H1 (cell line): ENCODE results near the gene SESN1. TPM values are rescaled to one million over a fixed set of nuclear protein-coding genes. Genes with fewer than 3 reads are reported as not detected.
A peak's percentile ranks its signal among the peaks of the same experiment; 100 is the strongest.

Experiments
- CTCF ChIA-PET: fragments of 300-600 bp; sonication (Branson Sonifier 250); formaldehyde crosslinking; loops from one replicate; lab custom pipeline; 2021; ENCODE audit not compliant: partially characterized antibody; lab: Charles Lee
- POLR2A ChIA-PET: fragments of 300-600 bp; sonication (Branson Sonifier 250); formaldehyde crosslinking; loops from one replicate; lab custom pipeline; 2021; ENCODE audit warnings: inconsistent platforms; ENCODE audit not compliant: partially characterized antibody; lab: Charles Lee
- DNase-seq, 2 experiments: peaks; one replicate each; pipeline versions ENCODE4 v3.0.0 to v3.0.0-alpha.2; 2010 to 2022; ENCODE audit warnings: low spot score in 2 of 2, low read depth in 1 of 2, mixed read lengths in 1 of 2
- FAIRE-seq: peaks from 2 replicates; lab custom pipeline; 2011; peaks lifted over from hg19 to GRCh38; lab: Jason Lieb, UNC
- H2AFZ ChIP-seq: 2 replicates; pipeline ENCODE4 v1.8.1; 2012; ENCODE audit warnings: low read length, inconsistent platforms
- H2AK5ac ChIP-seq: 2 replicates; pipeline ENCODE4 v1.6.1; 2013; ENCODE audit warnings: low read depth, low read length
- H2BK120ac ChIP-seq: replicated peaks from 2 replicates; pipeline ENCODE3; 2013; ENCODE audit warnings: low read depth, low read length, inconsistent platforms
- H2BK12ac ChIP-seq: 2 replicates; pipeline ENCODE4 v1.6.1; 2013; ENCODE audit warnings: low read depth, low read length
- H2BK15ac ChIP-seq: 2 replicates; pipeline ENCODE4 v1.6.1; 2013; ENCODE audit warnings: low read length
- H2BK20ac ChIP-seq: 2 replicates; pipeline ENCODE4 v1.6.1; 2013; ENCODE audit warnings: low read length
- H2BK5ac ChIP-seq: 2 replicates; pipeline ENCODE4 v1.6.1; 2013; ENCODE audit warnings: low read depth, low read length
- H3K14ac ChIP-seq: 2 replicates; pipeline ENCODE4 v1.6.1; 2013; ENCODE audit warnings: inconsistent platforms; ENCODE audit not compliant: insufficient read length
- H3K18ac ChIP-seq: 2 replicates; pipeline ENCODE4 v1.6.1; 2013; ENCODE audit warnings: low read length; ENCODE audit errors: extremely low read depth
- H3K23ac ChIP-seq: 2 replicates; pipeline ENCODE4 v1.6.1; 2013; ENCODE audit warnings: inconsistent platforms; ENCODE audit not compliant: insufficient read length
- H3K23me2 ChIP-seq: 2 replicates; pipeline ENCODE4 v1.6.1; 2013; ENCODE audit warnings: low read depth, low read length
- H3K27ac ChIP-seq: 2 replicates; pipeline ENCODE4 v1.6.1; 2011; ENCODE audit warnings: low read depth, low read length, inconsistent platforms
- H3K27me3 ChIP-seq, 4 experiments: replicated peaks in 1 of 4; 1 replicate in 1 of 4; 2 replicates in 3 of 4; pipeline versions ENCODE4 v1.6.1 to v1.8.1; 2011 to 2013; ENCODE audit warnings: low read length in 3 of 4, mild to moderate bottlenecking in 3 of 4, inconsistent platforms in 2 of 4, mixed read lengths in 2 of 4, moderate library complexity in 1 of 4; ENCODE audit not compliant: control insufficient read depth in 3 of 4, insufficient read depth in 3 of 4; ENCODE audit errors: extremely low read depth in 1 of 4
- H3K36me3 ChIP-seq, 4 experiments: 2 replicates each; pipeline versions ENCODE4 v1.6.1 to v1.8.1; 2011 to 2013; ENCODE audit warnings: mild to moderate bottlenecking in 4 of 4, low read length in 3 of 4, moderate library complexity in 2 of 4, control low read depth in 1 of 4, inconsistent platforms in 1 of 4; ENCODE audit not compliant: insufficient read depth in 4 of 4, control insufficient read depth in 2 of 4
- H3K4ac ChIP-seq: replicated peaks from 2 replicates; pipeline ENCODE3; 2013; ENCODE audit warnings: low read length, low read depth, mixed read lengths, inconsistent platforms; ENCODE audit not compliant: insufficient read length
- H3K4me1 ChIP-seq, 4 experiments: replicated peaks in 1 of 4; 1 replicate in 1 of 4; 2 replicates in 3 of 4; pipeline versions ENCODE4 v1.6.1 to v1.8.1; 2011 to 2013; ENCODE audit warnings: low read length in 3 of 4, inconsistent platforms in 2 of 4, mixed read lengths in 1 of 4; ENCODE audit not compliant: insufficient read depth in 4 of 4, control insufficient read depth in 3 of 4
- H3K4me2 ChIP-seq, 2 experiments: 2 replicates each; pipeline versions ENCODE4 v1.6.1 to v1.8.1; 2011 to 2013; ENCODE audit warnings: low read depth in 2 of 2, low read length in 2 of 2, control low read depth in 1 of 2, inconsistent platforms in 1 of 2, mild to moderate bottlenecking in 1 of 2; ENCODE audit not compliant: insufficient read depth in 1 of 2
- H3K4me3 ChIP-seq, 4 experiments: fragments of 200-600, 300-600 bp in 1 of 4; sonication (generic), shearing (Covaris generic), sonication (Bioruptor Twin) in 1 of 4; 2 replicates each; pipeline versions ENCODE4 v1.5.1 to v1.8.1; 2011 to 2016; ENCODE audit warnings: low read length in 4 of 4, low read depth in 3 of 4, control low read depth in 2 of 4, inconsistent platforms in 2 of 4, mild to moderate bottlenecking in 2 of 4, mixed read lengths in 1 of 4, moderate library complexity in 1 of 4; ENCODE audit not compliant: insufficient read depth in 2 of 4; ENCODE audit errors: extremely low read depth in 1 of 4
- H3K56ac ChIP-seq: replicated peaks from 2 replicates; pipeline ENCODE3; 2013; ENCODE audit warnings: low read depth, mild to moderate bottlenecking, mixed read lengths, low read length, inconsistent platforms; ENCODE audit not compliant: insufficient read length
- H3K79me1 ChIP-seq: 2 replicates; pipeline ENCODE4 v1.6.1; 2013; ENCODE audit warnings: low read depth, low read length, control low read depth
- H3K79me2 ChIP-seq, 2 experiments: 2 replicates each; pipeline versions ENCODE4 v1.6.1 to v1.8.1; 2012 to 2013; ENCODE audit warnings: low read length in 2 of 2, mild to moderate bottlenecking in 2 of 2, inconsistent platforms in 1 of 2; ENCODE audit not compliant: insufficient read depth in 2 of 2, control insufficient read depth in 1 of 2
- H3K9ac ChIP-seq, 4 experiments: replicated peaks in 1 of 4; 1 replicate in 1 of 4; 2 replicates in 3 of 4; pipeline versions ENCODE4 v1.6.1 to v1.8.1; 2011 to 2013; ENCODE audit warnings: low read depth in 3 of 4, low read length in 3 of 4, control low read depth in 2 of 4, mild to moderate bottlenecking in 2 of 4, moderate library complexity in 2 of 4, inconsistent platforms in 1 of 4; ENCODE audit errors: extremely low read depth in 1 of 4
- H3K9me3 ChIP-seq, 2 experiments: 2 replicates each; pipeline versions ENCODE4 v1.6.1 to v1.8.1; 2012 to 2013; ENCODE audit warnings: mild to moderate bottlenecking in 2 of 2, moderate library complexity in 2 of 2, control low read depth in 1 of 2, inconsistent platforms in 1 of 2, low read depth in 1 of 2, low read length in 1 of 2, mixed read lengths in 1 of 2; ENCODE audit not compliant: insufficient read depth in 2 of 2
- H4K20me1 ChIP-seq, 2 experiments: replicated peaks in 1 of 2; 2 replicates each; pipeline versions ENCODE3 to v1.8.1; 2011 to 2013; ENCODE audit warnings: inconsistent platforms in 2 of 2, low read length in 2 of 2, mild to moderate bottlenecking in 1 of 2; ENCODE audit not compliant: insufficient read depth in 2 of 2, control insufficient read depth in 1 of 2
- H4K5ac ChIP-seq: 2 replicates; pipeline ENCODE4 v1.6.1; 2013; ENCODE audit warnings: low read length, low read depth, mixed read lengths, inconsistent platforms; ENCODE audit not compliant: insufficient read length
- H4K8ac ChIP-seq: 2 replicates; pipeline ENCODE4 v1.8.0; 2013; ENCODE audit warnings: mild to moderate bottlenecking, moderate library complexity, low read length, inconsistent platforms; ENCODE audit not compliant: insufficient read depth; ENCODE audit errors: extremely low read depth
- H4K91ac ChIP-seq: replicated peaks from 2 replicates; pipeline ENCODE3; 2013; ENCODE audit warnings: low read length, mixed read lengths, inconsistent platforms; ENCODE audit not compliant: insufficient read length
- BRCA1 ChIP-seq: IDR thresholded peaks from 2 replicates; pipeline ENCODE4 v1.6.1; 2012; ENCODE audit warnings: low read depth, low read length, improper control_type of control experiment
- FOSL1 ChIP-seq: IDR thresholded peaks from 2 replicates; pipeline ENCODE4 v1.6.1; 2011; ENCODE audit warnings: mild to moderate bottlenecking, low read depth, low read length, moderate library complexity; ENCODE audit not compliant: insufficient read depth
- whole genome bisulfite sequencing, 2 experiments: shearing (Covaris generic) in 1 of 2; methylation state at CpG; one replicate each; pipeline versions ENCODE4 v1.1.6 to v1.1.7; 2013 to 2015; ENCODE audit warnings: low lambda C conversion rate in 2 of 2, mixed read lengths in 2 of 2, inconsistent platforms in 1 of 2, low coverage in 1 of 2, missing lambda C conversion rate in 1 of 2; ENCODE audit not compliant: insufficient replicate concordance in 2 of 2, insufficient coverage in 1 of 2, insufficient read length in 1 of 2; ENCODE audit errors: extremely low coverage in 1 of 2, missing lambda C conversion rate in 1 of 2; 5-methylcytosine and 5-hydroxymethylcytosine counted together
- polyA plus RNA-seq, 7 experiments: library from polyadenylated mRNA; depleted of rRNA in 3 of 7; stranded (reverse) in 5 of 7; unstranded in 2 of 7; fragments of >200 nt in 5 of 7; fragments of 200-250 nt in 2 of 7; gene quantifications; 1 replicate in 5 of 7; 2 replicates in 1 of 7; 4 replicates in 1 of 7; pipeline versions ENCODE4 v1.2.1 to v1.2.3, GENCODE V29; 2011 to 2013; ENCODE audit warnings: missing spikeins in 2 of 7, mixed read lengths in 2 of 7
- total RNA-seq: library from RNA; stranded (reverse); fragmentation: NEBNext Ultra II Directional; extraction: Animal tissue kit (Norgen Biotek cat#: 25700); gene quantifications from 2 replicates; pipeline ENCODE4 v1.2.1, GENCODE V29; 2021

SESN1 gene
- total and polyA plus RNA-seq, 2 of the 8 experiments (the other 6 are each of a cell fraction or from before 2014, with no cell fraction given) = 12.8 to 15.6 TPM

- Histone ChIP-seq H3K4me3 (no peak overlapping the region), H3K36me3 (no peaks in the 10 kb centered on the region), H3K9me3 (no peaks in the 10 kb centered on the region), H3K79me1 (no peaks in the 10 kb centered on the region), H3K27me3 (no peaks in the 10 kb centered on the region), H3K4me2 (no peak overlapping the region), H2BK120ac (no peak overlapping the region), H3K56ac (no peak overlapping the region), H4K5ac (no peak overlapping the region), H2BK12ac (no peak overlapping the region), H3K18ac (no peak overlapping the region), H2BK5ac (no peak overlapping the region), H3K4me1 (no peaks in the 10 kb centered on the region), H4K91ac (peak overlapping the region; percentile 7), H2BK15ac (no peak overlapping the region), H4K8ac (no peak overlapping the region), H2BK20ac (no peak overlapping the region), H3K27ac (no peak overlapping the region), H3K23me2 (no peaks in the 10 kb centered on the region), H3K79me2 (no peaks in the 10 kb centered on the region), H3K14ac (no peak overlapping the region), H3K4ac (no peak overlapping the region), H4K20me1 (no peaks in the 10 kb centered on the region), H2AFZ (no peak overlapping the region), H2AK5ac (no peak overlapping the region), H3K23ac (no peak overlapping the region), H3K9ac (no peak overlapping the region)
- ChIA-PET CTCF (interaction anchor here (1.5 kb wide), 1 partner anchor 13 kb away, joined by 3 read pairs; no protein-coding TSS in a partner anchor), POLR2A (no interaction called here)
- WGBS, 2 experiments = 98% methylated on average over 2 of the region's 2 CpGs; no CpG with 5 or more reads in 1 of the 2 experiments
- no peak for DNase-seq
- FAIRE-seq = no peak
- no peak for TF ChIP-seq FOSL1
- TF ChIP-seq BRCA1 = no peak
Observed at GRCh38 chr6:109039795-109040194, 54.9 kb downstream of the SESN1 start.
